GM18526 (cell line): Measurements from ENCODE around the gene NCKAP5.

Source experiments
- POLR2A ChIP-seq: IDR thresholded peaks from 3 replicates; pipeline ENCODE4 v1.6.1; 2011; ENCODE audit not compliant: insufficient read length; ENCODE audit errors: extremely low read depth

The NCKAP5 gene

DNA sequence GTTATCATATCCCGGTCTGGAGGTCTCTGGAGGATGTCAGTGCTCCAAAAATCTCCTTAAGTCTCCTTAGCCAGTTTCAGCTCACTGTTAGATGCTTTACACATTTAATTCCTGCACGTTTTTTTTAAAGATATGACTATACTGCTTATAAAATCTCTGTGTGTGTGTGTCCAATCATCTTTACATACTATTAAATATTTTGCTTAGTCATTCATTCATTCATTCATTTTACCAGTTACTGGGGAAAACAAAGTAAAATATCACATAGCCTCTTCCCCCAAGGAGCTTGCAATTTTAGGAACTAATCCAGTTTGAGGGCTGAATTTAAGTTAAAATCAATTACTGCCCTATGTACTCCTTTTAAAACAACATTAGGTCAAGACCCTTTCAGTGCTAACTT, 605.1 kb downstream of the NCKAP5 start:
- no peak for TF ChIP-seq POLR2A

DNA sequence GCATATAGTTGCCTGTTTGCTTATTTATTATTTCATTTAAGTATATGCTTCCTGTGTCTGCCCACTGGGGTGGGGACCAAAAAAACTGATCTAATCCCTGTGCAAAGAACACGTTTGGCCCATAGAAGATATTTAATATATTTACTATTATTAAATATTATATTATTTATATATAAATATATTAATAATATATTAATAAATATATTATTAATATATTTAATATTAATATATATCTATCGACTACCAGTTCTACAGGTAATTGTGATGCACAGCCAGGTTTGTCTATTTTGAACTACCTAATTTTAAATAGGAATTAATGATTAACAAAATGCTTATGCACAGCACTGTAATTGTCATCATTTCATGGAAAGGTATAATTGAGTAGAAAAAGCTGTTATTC, 609.4 kb downstream of the NCKAP5 start:
- no peak for TF ChIP-seq POLR2A

DNA sequence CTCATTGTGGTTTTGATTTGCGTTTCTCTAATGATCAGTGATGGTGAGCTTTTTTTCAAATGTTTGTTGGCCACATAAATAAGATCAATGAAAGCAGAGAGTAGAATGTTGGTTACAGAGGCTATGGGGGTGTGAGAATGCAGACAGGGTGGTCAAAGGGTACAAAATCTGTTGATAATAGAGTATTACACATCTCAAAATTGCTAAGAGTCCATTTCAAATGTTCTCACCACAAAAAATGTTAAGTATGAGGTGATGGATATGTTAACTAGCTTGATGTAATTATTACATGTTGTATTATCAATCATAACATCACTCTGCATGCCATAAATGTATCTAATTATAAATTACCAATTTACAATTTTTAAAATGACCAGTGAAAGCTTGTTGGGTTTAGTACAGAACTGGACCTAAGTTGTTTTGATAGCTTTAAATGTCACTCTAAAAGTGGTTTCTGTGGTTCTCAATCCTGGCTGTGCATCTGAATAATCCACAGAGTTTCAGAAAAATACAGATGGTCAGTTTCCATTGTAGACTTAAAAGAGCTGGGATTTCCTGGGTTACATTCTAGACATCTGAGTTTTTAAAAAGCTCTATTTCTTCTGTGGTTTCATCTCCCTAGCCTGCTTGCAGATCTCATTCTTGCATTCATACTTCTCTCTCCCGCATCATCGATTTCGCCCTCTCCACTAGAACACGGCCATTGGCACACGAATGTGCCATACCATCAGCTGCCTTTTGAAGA, 612.2 kb downstream of the NCKAP5 start:
- no peak for TF ChIP-seq POLR2A

DNA sequence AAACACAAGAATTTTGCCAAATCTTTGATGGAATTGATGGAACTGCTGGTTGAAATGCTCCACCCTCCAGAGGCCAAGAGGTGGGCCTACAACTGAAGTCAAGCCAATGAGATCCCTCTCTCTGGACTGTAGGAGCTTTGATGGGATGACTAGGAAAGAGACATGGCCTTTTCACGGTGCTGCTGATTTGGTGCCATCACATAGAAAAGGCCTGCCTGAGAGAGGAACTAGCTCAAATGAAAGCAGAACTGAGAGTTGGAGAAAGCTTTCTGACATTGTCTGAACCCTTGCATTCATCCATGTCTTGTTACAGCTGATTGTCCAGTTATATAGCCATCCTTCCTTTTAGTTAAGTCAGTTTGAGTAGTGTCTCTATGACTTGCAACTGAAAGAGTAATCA, 614.5 kb downstream of the NCKAP5 start:
- no peak for TF ChIP-seq POLR2A

- no peak for TF ChIP-seq POLR2A
These were observed 617.1 kb downstream of the NCKAP5 start for GRCh38 chr2:132951008-132951714.

GRCh38 chr2:132949108-132949507, 619.2 kb downstream of the NCKAP5 start:
- TF ChIP-seq POLR2A, result no peak

DNA sequence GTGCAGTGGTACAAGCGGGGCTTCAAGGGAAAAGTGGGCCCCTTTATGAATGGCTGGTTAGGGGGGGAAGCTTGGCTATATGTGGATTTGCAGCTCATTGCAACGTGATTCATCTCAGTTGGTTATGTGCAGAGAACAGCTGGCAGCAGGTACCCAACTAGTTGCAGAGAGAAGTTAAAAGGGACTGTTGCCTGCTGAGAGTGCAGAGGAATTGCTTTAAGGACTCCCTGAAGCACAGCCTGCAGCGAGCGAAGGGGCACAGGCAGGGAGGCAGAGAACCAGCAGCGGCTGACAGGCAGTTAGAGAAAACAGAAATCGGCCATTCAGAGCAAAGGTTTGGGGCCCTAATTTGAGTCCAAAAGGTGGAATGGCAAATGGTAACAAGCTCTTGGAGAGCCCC, 620.1 kb downstream of the NCKAP5 start:
- no peak for TF ChIP-seq POLR2A

GRCh38 chr2:132943829-132944228, 624.4 kb downstream of the NCKAP5 start:
- TF ChIP-seq POLR2A, result no peak

GRCh38 chr2:132941296-132942020, 626.8 kb downstream of the NCKAP5 start:
- no peak for TF ChIP-seq POLR2A

DNA sequence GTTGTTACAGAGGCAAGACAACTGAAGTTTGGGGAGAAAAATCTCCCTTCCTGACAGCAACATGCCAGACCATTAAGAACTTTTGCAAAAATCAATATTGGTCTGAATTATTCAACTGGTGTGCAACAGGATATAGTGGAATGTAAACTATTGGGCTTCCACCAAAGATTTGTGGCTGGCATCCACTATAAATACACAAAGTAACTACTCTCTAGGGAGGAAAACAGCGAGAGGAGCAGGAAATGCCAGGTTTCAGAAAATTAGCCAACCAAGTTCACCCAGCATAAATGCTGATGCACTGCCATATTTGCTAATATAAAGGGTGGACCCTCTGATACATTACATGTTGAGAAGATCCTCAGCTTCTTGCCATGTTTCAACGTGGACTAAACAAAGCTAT, 630.6 kb downstream of the NCKAP5 start:
- TF ChIP-seq POLR2A, result no peak

DNA sequence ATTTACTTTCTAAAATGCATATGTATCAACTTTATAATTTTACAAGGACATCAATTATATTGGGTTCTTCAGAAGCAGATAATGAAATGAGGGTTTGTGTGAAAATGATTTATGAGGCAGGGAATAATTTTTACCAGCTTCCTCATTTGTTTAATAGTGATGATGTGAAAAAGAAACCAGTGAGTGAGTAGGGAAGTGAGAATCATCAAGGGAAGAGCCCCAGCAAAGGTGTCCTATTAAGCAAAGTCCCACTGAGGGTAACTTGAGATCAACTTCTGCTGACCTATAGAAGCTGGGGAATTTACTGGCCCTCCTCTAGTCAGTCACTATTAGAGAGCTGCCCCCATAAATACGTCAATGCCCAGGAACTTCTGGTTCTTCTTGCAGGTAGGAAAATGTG, 631.5 kb downstream of the NCKAP5 start:
- no peak for TF ChIP-seq POLR2A

DNA sequence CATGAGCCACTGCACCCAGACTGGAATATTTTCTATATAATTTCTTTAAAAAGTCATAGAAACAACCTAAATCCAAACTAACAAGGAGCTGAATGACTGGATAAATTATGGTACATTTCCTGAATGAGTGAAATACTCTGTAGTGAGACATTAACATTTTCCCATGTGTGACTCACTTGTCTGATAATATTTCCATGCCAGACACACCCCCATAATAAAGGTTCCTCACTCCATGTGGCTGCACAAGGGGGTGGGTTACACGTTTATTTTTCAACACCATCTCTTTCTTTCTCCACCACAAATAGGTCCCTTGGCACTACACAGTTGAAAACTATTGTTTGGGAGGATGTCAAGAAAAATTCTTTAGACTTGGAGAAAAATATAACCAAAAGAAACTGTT, 632.0 kb downstream of the NCKAP5 start:
- no peak for TF ChIP-seq POLR2A

DNA sequence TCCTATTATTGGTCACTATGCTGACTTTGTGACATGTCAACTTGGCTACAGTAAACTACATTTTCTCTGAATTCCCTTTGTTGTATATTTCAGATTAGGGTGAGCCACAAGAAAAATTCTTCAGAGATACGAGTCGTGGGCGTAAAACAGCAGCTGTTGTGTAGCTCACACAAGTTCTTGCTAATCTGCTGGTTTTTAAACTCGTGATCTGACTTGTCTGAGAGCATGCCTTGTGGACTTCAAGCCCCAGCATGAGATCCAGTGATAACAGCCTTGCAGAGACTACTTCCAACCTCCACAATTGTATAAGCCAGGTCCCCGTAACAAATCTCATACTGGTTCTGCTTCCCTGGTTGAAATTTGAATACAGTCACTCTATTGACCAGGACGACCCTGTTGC, 638.5 kb downstream of the NCKAP5 start:
- TF ChIP-seq POLR2A, result no peak

- TF ChIP-seq POLR2A, result no peak
These were observed 644.5 kb downstream of the NCKAP5 start for GRCh38 chr2:132923787-132924186.

- TF ChIP-seq POLR2A, result no peak
These were observed 652.3 kb downstream of the NCKAP5 start for GRCh38 chr2:132915812-132916549.
